Heart left ventricle (tissue), 13 donors: ENCODE data around the gene SLCO3A1.

ENCODE experiments used
- CTCF ChIP-seq, 12 donors: fragments of 200-600 bp; sonication (generic) in 4 of 12; IDR thresholded peaks; one replicate each; pipeline versions ENCODE4 v1.5.0 to v1.8.0; 2018 to 2022; ENCODE audit warnings: antibody characterized with exemption in 12 of 12, mild to moderate bottlenecking in 5 of 12
- POLR2A ChIP-seq, 2 donors: fragments of 450-650 bp; IDR thresholded peaks; one replicate each; pipeline ENCODE4 v1.6.1; 2017; ENCODE audit warnings: antibody characterized with exemption in 2 of 2, mild to moderate bottlenecking in 2 of 2, moderate library complexity in 2 of 2
- donor health status: ischemic (EF 13 %, LVEDD 7.1; RV severe dilation, severe dysfunction).
- donor health status: DM: no; HTN: yes; CAD: no.
- donor health status: DM: no; HTN: no; CAD: no.
- donor health status: ischemic (EF 25% LVEDD 6.9; RV normal size, moderate dysfunction).
- donor health status: ischemic (EF 25% LVEDD 5.7; RV mildly dilated, moderate dysfunction).
- donor health status: ischemic (EF 35%, LVEDD 5.7; RV mildly dilated, moderate dysfunction).
- donor health status: nonischemic (EF 11% LVEDD 7.7; RV severe dilation, severe dysfunction).
- donor health status: DM: yes; HTN: yes; CAD: no.
- donor health status: PGD.
- donor health status: ischemic (EF 29% LVEDD 5.4; RV normal size, mild dysfunction).
- donor health status: nonischemic (EF 23%, LVEDD 6.1; RV moderate dilation, normal function).

- no peak for TF ChIP-seq CTCF (IDR thresholded peaks at IDR 0.05)
- TF ChIP-seq POLR2A (IDR thresholded peaks at IDR 0.05), result no peak
Observed at GRCh38 chr15:92017882-92018534, 164.5 kb downstream of the SLCO3A1 start.
